GDM1 (cell line): ENCODE data around the gene FNDC3A.
"Not testable (repeated sequence)": the region's sequence is repeated elsewhere in the genome, so short reads cannot be mapped to it uniquely, and the experiment has no call there.

Experiments
- DNase-seq: peaks from one replicate; lab custom pipeline; 2025; lab: John Stamatoyannopoulos, UW

FNDC3A gene

GRCh38 chr13:48976576-48977285 lies 1.0 kb downstream of the FNDC3A start:
- DNase-seq, result no peak

GRCh38 chr13:48977286-48977625 lies 1.5 kb downstream of the FNDC3A start:
- DNase-seq, result no peak

GRCh38 chr13:48977973-48978372 lies 2.3 kb downstream of the FNDC3A start:
- DNase-seq, result no peak

GRCh38 chr13:48978942-48979601 lies 3.4 kb downstream of the FNDC3A start:
- no peak for DNase-seq

- no peak for DNase-seq
Measured at GRCh38 chr13:48979892-48980291, 4.2 kb downstream of the FNDC3A start.

- no peak for DNase-seq
Measured at GRCh38 chr13:48983331-48983730, 7.6 kb downstream of the FNDC3A start.

- no peak for DNase-seq
Measured at GRCh38 chr13:48985756-48986155, 10.0 kb downstream of the FNDC3A start.

- DNase-seq, result no peak
Measured at GRCh38 chr13:48990900-48991299, 15.2 kb downstream of the FNDC3A start.

GRCh38 chr13:48993150-48993549 lies 17.4 kb downstream of the FNDC3A start:
- no peak for DNase-seq

- no peak for DNase-seq
Measured at GRCh38 chr13:48994706-48995105, 19.0 kb downstream of the FNDC3A start.

- no peak for DNase-seq
Measured at GRCh38 chr13:48998641-48999292, 23.1 kb downstream of the FNDC3A start.

GRCh38 chr13:49000247-49000646 lies 24.5 kb downstream of the FNDC3A start:
- DNase-seq, result no peak

GRCh38 chr13:49018986-49019635 lies 43.4 kb downstream of the FNDC3A start:
- DNase-seq, result not testable (repeated sequence)

- DNase-seq, result no peak
Measured at GRCh38 chr13:49020328-49020727, 44.6 kb downstream of the FNDC3A start.

- no peak for DNase-seq
Measured at GRCh38 chr13:49020940-49021553, 45.3 kb downstream of the FNDC3A start.

- no peak for DNase-seq
Measured at GRCh38 chr13:49021953-49022352, 46.2 kb downstream of the FNDC3A start.

- DNase-seq, result no peak
Measured at GRCh38 chr13:49022472-49023144, 46.9 kb downstream of the FNDC3A start.

- DNase-seq, result no peak
Measured at GRCh38 chr13:49023431-49023830, 47.7 kb downstream of the FNDC3A start.

GRCh38 chr13:49026851-49027250 lies 51.1 kb downstream of the FNDC3A start:
- DNase-seq, result no peak

- no peak for DNase-seq
Measured at GRCh38 chr13:49029570-49029969, 53.9 kb downstream of the FNDC3A start.

- DNase-seq, result no peak
Measured at GRCh38 chr13:49030213-49030612, 54.5 kb downstream of the FNDC3A start.

- no peak for DNase-seq
Measured at GRCh38 chr13:49040872-49041271, 65.2 kb downstream of the FNDC3A start.
